GM12872 (cell line): Measurements from ENCODE around the gene B9D1.

Experiments used
- CTCF ChIP-seq: IDR thresholded peaks from 3 replicates; pipeline ENCODE4 v1.5.1; 2011; ENCODE audit warnings: low read depth, mild to moderate bottlenecking, low read length, moderate library complexity; ENCODE audit not compliant: insufficient read depth

The B9D1 gene

DNA sequence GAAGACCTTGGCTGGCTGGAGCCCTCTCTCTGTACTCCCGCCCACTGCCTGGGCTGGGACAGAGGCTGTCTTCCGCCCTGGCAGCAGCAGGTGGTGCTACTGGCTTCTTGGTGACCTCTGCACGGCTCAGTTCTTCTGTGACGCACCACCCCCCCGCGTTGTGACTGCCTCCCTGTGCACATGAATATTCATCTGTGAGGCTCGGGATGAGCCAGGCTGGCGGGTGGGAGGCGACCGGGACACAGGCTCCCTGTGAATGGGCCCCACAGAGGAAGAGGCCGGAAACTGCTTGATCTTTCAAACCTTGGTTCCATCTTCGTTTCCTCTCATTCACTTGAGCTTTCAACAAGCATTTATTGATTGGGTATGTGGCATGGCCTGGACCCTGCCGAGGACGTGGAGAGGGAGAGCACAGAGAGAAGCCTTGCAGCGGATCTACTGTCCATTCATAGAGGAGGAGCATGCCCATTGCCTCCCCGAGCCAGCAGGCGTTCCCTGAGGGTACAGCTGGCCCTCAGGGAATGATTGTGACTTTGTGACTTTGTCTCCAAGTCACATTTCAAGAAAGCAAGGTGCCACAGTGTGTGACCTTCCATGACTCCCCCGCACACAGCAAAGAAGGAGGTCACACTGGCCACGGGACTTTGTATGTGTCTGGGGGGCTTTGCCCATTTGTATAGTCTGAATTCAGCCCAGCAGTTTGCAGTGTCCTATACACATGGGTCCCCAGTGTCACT is 45.0 kb downstream of the B9D1 start:
- TF ChIP-seq CTCF, result no peak

- no peak for TF ChIP-seq CTCF
Measured at GRCh38 chr17:19316761-19317358, 45.7 kb downstream of the B9D1 start.

- no peak for TF ChIP-seq CTCF
Measured at GRCh38 chr17:19315104-19315503, 47.4 kb downstream of the B9D1 start.

DNA sequence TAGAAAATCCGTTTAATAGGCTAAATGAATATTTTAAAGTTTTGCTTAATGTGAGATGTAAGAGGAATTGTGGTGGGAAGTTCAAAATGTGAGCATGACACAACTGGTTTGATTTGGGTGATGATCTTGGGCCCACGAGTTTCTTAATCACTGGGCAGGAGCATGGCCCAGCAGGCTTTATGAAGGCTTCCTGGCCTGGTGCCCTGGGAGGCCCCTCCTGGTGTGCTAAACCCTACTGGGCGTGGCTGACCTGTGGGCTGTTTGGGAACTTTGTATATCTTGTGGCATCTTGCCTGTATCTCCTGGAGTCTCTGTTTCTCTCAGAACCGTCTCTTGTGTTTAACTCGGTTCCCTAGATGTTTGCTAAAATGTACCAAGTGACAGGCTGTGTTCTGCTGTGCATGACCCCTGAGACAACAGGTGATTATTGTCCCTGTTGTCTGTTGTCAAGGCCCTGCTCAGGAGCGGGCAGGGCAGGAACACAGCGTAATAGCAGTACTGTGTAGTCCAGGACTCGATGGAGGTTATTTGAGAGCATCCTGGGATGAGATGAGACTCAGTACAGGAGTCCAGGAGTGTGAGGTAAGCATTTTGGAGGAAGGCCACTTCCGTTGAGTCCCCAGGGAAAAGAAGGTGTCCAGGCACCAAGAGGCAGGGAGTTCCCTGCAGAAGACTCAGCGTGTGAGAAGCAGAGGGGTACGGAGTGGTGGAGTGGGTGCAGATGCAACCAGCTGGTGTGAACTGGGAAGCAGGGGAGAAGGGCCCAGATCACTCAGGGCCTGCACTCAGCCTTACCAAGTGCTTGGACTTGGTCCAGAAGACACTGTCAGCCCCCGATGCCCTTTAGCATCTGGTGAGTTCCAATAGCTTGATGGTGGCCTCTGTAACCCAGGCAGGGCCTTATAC is 48.5 kb downstream of the B9D1 start:
- no peak for TF ChIP-seq CTCF

- no peak for TF ChIP-seq CTCF
Measured at GRCh38 chr17:19313066-19313745, 49.3 kb downstream of the B9D1 start.

- TF ChIP-seq CTCF, result no peak
Measured at GRCh38 chr17:19312406-19312805, 50.1 kb downstream of the B9D1 start.
